NCI-H2029 (cell line): ENCODE results near the gene NOXA1.
A peak's percentile ranks its signal among the peaks of the same experiment; 100 is the strongest.

Experiments used
- DNase-seq: peaks from one replicate; lab custom pipeline; 2025; lab: John Stamatoyannopoulos, UW

NOXA1 gene

DNA sequence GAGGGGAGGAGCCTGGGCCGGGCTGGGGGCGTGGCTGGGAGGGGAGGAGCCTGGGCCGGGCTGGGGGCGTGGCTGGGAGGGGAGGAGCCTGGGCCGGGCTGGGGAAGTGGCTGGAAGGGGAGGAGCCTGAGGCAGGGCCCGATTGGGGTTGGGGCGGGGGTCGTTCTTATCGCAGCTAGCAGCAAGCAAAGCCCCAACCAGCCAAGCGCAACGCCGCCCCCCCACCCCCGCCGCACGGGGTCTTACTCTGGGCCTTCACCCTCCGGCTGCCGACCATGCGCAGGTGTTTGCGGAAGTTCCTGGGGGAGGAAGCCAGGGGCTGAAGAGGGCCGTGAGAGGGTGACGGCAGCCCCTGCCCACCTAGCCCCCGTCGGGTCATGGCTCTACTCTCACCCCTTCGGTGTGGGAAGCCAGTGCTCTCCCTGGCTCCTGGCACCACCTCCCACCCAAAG, 31.0 kb downstream of the NOXA1 start:
- no peak for DNase-seq

GRCh38 chr9:137454597-137455358, 31.6 kb downstream of the NOXA1 start:
- peak; percentile 19 for DNase-seq

DNA sequence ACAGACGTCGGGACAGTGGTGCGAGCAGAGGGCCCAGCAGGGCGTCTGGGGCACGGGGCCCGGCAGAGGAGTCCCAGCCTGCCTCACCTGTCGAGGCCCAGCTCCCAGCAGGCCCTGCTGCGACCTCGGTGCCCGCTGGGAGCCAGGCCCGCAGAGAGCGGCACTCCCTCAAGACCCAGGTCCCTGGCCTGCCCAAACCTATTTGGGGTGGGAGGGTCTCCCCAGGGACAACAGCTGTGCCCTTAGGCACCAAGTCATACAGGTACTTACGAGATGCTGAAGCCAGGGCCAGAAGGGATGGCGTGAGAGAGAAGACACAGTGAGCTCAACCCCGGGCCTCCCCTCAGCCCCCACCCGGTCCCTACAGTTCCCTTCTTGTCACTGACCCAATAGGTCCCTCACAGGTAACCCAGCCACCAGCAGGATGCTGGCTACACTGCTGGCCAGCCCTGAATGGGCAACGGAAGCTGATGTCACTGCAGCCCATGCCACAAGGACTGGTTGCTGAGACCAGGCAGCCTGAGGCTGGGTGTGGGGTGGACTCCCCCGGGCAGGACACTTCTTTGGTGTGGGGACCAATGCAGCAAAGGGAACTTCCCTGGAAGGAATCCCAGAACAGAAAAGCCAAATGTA, 32.3 kb downstream of the NOXA1 start:
- DNase-seq: no peak

GRCh38 chr9:137456061-137456863, 33.1 kb downstream of the NOXA1 start:
- no peak for DNase-seq

GRCh38 chr9:137456864-137457405, 33.7 kb downstream of the NOXA1 start:
- no peak for DNase-seq

GRCh38 chr9:137457406-137458193, 34.4 kb downstream of the NOXA1 start:
- no peak for DNase-seq

GRCh38 chr9:137458194-137459151, 35.3 kb downstream of the NOXA1 start:
- no peak for DNase-seq

GRCh38 chr9:137459152-137459600, 36.0 kb downstream of the NOXA1 start, which contains the start of gene NSMF:
NSMF (minus strand) TSS chr9:137459334; CDS start chr9:137459102, 232 bp downstream.
- peak; percentile 91 for DNase-seq

GRCh38 chr9:137459601-137460362, 36.6 kb downstream of the NOXA1 start:
- no peak for DNase-seq

GRCh38 chr9:137460363-137461315, 37.4 kb downstream of the NOXA1 start:
- DNase-seq: no peak

DNA sequence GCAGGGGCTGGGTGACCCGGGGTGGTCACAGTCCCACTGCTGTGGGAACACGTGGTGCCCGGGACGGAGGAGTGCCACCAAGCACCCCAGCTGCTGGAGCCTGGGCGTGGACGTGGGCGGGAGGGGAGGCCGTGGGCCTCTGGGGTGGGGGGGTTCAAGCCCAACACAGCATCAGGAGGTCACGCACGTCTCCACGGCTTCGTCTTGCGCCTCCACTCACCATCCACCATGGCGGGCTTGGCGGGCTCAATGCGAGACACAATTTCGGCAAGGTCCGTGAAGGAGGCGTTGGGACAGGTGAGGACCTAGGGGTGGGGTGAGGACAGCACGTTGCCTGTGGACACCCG, 38.1 kb downstream of the NOXA1 start:
- no peak for DNase-seq

DNA sequence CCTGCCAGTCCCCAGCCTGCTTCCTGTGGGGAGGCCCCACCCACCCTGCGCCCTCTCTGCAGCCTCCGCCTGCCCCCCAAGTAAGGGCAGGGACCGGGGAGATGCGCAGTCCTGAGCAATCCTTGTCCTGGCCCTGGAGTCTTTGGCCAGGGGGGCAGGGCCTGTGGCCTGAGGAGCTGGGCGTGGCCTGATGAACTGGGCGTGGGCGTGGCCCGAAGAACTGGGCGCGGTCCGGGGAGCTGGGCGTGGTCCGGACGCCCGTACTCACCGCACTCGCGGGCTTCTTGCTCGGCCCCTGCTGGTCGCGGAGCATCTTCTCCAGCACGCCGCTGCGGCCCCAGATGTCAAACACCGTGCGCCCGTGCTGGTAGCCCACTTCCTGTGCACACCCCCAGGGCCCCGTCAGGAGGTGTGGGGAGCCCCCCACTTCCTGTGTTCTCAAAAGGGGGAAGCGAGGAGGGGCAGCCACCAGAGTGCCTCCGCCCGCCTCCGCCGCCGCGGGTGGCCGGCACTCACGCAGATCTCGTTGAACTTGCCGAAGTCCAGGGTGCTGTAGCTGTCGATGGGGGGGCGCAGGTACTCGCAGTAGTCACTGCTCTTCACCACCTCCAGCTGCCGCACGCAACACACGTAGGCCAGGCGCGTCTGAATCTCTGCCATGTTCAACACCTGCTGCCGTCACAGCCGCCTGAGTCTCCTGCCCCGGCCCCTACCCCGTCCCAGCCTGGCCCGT, 38.6 kb downstream of the NOXA1 start:
- no peak for DNase-seq

DNA sequence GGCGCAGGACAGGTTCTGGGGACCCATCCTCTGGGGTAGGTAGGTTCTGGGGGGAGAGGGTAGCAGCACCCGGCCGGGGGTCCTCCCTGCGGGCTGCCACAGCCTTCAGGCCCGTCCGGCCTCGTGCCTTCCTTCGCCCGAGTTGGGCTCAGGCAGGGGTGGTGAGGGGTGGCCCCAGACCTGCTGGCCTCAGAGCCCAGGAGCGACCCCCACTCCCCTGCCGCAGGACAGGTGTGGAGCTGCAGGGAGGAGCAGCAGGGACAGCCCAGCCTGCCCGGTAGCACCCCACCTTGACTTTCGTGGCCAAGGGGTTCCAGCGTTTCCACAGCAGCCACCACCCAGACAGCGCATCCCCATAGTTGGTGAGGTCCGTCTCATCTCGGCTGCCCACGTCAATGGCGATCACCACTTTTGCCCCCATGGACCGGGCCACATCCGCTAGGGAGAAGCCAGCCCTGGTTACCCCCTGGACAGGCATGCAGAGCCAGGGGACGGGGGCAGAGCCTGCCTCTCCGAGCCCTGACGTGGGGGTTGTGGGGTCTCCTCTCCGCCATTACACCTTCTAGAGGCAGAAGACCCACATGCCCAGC, 39.3 kb downstream of the NOXA1 start:
- DNase-seq: no peak

GRCh38 chr9:137462986-137463930, 40.1 kb downstream of the NOXA1 start:
- no peak for DNase-seq

GRCh38 chr9:137463931-137464290, 40.7 kb downstream of the NOXA1 start:
- DNase-seq: no peak

GRCh38 chr9:137464291-137464999, 41.3 kb downstream of the NOXA1 start:
- no peak for DNase-seq
